WTC11 (cell line): Measurements from ENCODE around the gene PPP1R3D. TPM values are rescaled to one million over a fixed set of nuclear protein-coding genes. Genes with fewer than 3 reads are reported as not detected.

Source experiments
- ATAC-seq: fragments of 200-7000 bp; cut with Tn5 transposase; 2 replicates; pipeline ENCODE4 v1.10.0; 2021; ENCODE audit warnings: mild to moderate bottlenecking, moderate library complexity
- CTCF ChIA-PET: fragments of 300-600 bp; sonication (Branson Sonifier 250); formaldehyde crosslinking; loops from one replicate; lab custom pipeline; 2021; ENCODE audit warnings: antibody characterized with exemption; lab: Charles Lee
- POLR2A ChIA-PET: fragments of 350-600 bp; sonication (Branson Sonifier 250); formaldehyde crosslinking; loops from one replicate; lab custom pipeline; 2021; ENCODE audit warnings: antibody characterized with exemption; lab: Charles Lee
- DNase-seq: peaks from one replicate; pipeline ENCODE4 v3.0.0; 2021; ENCODE audit warnings: low spot score
- H3K27ac Mint-ChIP-seq: 2 replicates; pipeline ENCODE4 v1.8.0; 2021; ENCODE audit warnings: mixed read lengths
- H3K27me3 Mint-ChIP-seq: 2 replicates; pipeline ENCODE4 v1.8.0; 2021; ENCODE audit warnings: low read depth, mild to moderate bottlenecking, moderate library complexity, mixed read lengths
- H3K36me3 Mint-ChIP-seq: 2 replicates; pipeline ENCODE4 v1.8.0; 2021; ENCODE audit warnings: mixed read lengths
- H3K4me1 Mint-ChIP-seq: 2 replicates; pipeline ENCODE4 v1.8.0; 2022; ENCODE audit warnings: mixed read lengths
- H3K4me3 Mint-ChIP-seq: 2 replicates; pipeline ENCODE4 v1.8.0; 2021; ENCODE audit warnings: mild to moderate bottlenecking, moderate library complexity, mixed read lengths
- H3K9me3 Mint-ChIP-seq: 2 replicates; pipeline ENCODE4 v1.8.0; 2021; ENCODE audit warnings: mixed read lengths
- E2F4 ChIP-seq: sonication (generic); formaldehyde crosslinking; IDR thresholded peaks from 2 replicates; pipeline ENCODE4 v1.8.1; 2022; ENCODE audit warnings: low read depth, mild to moderate bottlenecking, moderate library complexity, missing genetic modification reagents, borderline replicate concordance
- ETV6 ChIP-seq: sonication (generic); formaldehyde crosslinking; IDR thresholded peaks from 2 replicates; pipeline ENCODE4 v1.8.1; 2022; ENCODE audit warnings: mild to moderate bottlenecking, missing genetic modification reagents
- GTF2I ChIP-seq: fragments of 250-450 bp; sonication (Bioruptor Pico); conservative IDR thresholded peaks from 2 replicates; pipeline ENCODE4 v1.4.0; 2021; ENCODE audit warnings: mild to moderate bottlenecking
- IRF2 ChIP-seq: sonication (generic); formaldehyde crosslinking; IDR thresholded peaks from 2 replicates; pipeline ENCODE4 v1.8.0; 2022; ENCODE audit warnings: low read depth, missing genetic modification reagents, borderline replicate concordance
- NFE2L1 ChIP-seq: sonication (generic); formaldehyde crosslinking; IDR thresholded peaks from 2 replicates; pipeline ENCODE4 v1.8.1; 2023; ENCODE audit warnings: missing genetic modification reagents
- NFYB ChIP-seq: sonication (generic); formaldehyde crosslinking; conservative IDR thresholded peaks from 2 replicates; pipeline ENCODE4 v1.8.0; 2022; ENCODE audit warnings: low read depth, missing genetic modification reagents
- NR2C2 ChIP-seq: sonication (generic); formaldehyde crosslinking; IDR thresholded peaks from 2 replicates; pipeline ENCODE4 v1.8.0; 2022; ENCODE audit warnings: mild to moderate bottlenecking, missing genetic modification reagents
- PRDM15 ChIP-seq: sonication (generic); formaldehyde crosslinking; IDR thresholded peaks from 2 replicates; pipeline ENCODE4 v1.8.0; 2022; ENCODE audit warnings: missing genetic modification reagents
- PRRX2 ChIP-seq: fragments of 250-450 bp; sonication (Bioruptor Pico); IDR thresholded peaks from 2 replicates; pipeline ENCODE4 v1.8.0; 2021; ENCODE audit warnings: mild to moderate bottlenecking
- SMAD3 ChIP-seq: sonication (generic); formaldehyde crosslinking; IDR thresholded peaks from 2 replicates; pipeline ENCODE4 v1.8.0; 2022; ENCODE audit warnings: missing genetic modification reagents, mild to moderate bottlenecking, borderline replicate concordance
- SP1 ChIP-seq: sonication (generic); formaldehyde crosslinking; conservative IDR thresholded peaks from 2 replicates; pipeline ENCODE4 v1.8.1; 2022; ENCODE audit warnings: missing genetic modification reagents
- TCF7 ChIP-seq: sonication (generic); formaldehyde crosslinking; IDR thresholded peaks from 2 replicates; pipeline ENCODE4 v1.8.0; 2022; ENCODE audit warnings: mild to moderate bottlenecking, low read depth, missing genetic modification reagents, moderate library complexity
- TEAD1 ChIP-seq: sonication (generic); formaldehyde crosslinking; IDR thresholded peaks from 2 replicates; pipeline ENCODE4 v1.8.0; 2022; ENCODE audit warnings: mild to moderate bottlenecking, missing genetic modification reagents
- TEAD4 ChIP-seq: sonication (generic); formaldehyde crosslinking; IDR thresholded peaks from 2 replicates; pipeline ENCODE4 v1.8.0; 2022; ENCODE audit warnings: mild to moderate bottlenecking, missing genetic modification reagents
- USF1 ChIP-seq: sonication (generic); formaldehyde crosslinking; IDR thresholded peaks from 2 replicates; pipeline ENCODE4 v1.8.0; 2022; ENCODE audit warnings: mild to moderate bottlenecking, missing genetic modification reagents
- ZNF138 ChIP-seq: sonication (generic); formaldehyde crosslinking; conservative IDR thresholded peaks from 2 replicates; pipeline ENCODE4 v1.8.1; 2022; ENCODE audit warnings: mild to moderate bottlenecking, moderate library complexity, missing genetic modification reagents
- ZNF263 ChIP-seq: sonication (generic); formaldehyde crosslinking; IDR thresholded peaks from 2 replicates; pipeline ENCODE4 v1.8.1; 2022; ENCODE audit warnings: low read depth, mild to moderate bottlenecking, moderate library complexity, missing genetic modification reagents
- ZNF317 ChIP-seq: sonication (generic); formaldehyde crosslinking; IDR thresholded peaks from 2 replicates; pipeline ENCODE4 v1.8.1; 2023; ENCODE audit warnings: low read depth, mild to moderate bottlenecking, moderate library complexity, missing genetic modification reagents, borderline replicate concordance
- ZNF416 ChIP-seq: fragments of 250-450 bp; sonication (Bioruptor Pico); IDR thresholded peaks from 2 replicates; pipeline ENCODE4 v1.9.0; 2021; ENCODE audit warnings: mild to moderate bottlenecking, inconsistent platforms
- ZNF423 ChIP-seq: fragments of 250-450 bp; sonication (Bioruptor Pico); IDR thresholded peaks from 2 replicates; pipeline ENCODE4 v2.1.2; 2022; ENCODE audit warnings: mild to moderate bottlenecking, moderate library complexity
- ZNF512 ChIP-seq: sonication (generic); formaldehyde crosslinking; IDR thresholded peaks from 2 replicates; pipeline ENCODE4 v1.8.1; 2022; ENCODE audit warnings: missing genetic modification reagents, borderline replicate concordance
- total RNA-seq: library from RNA; stranded (reverse); gene quantifications from 3 replicates; pipeline ENCODE4 v1.2.3, GENCODE V29; 2021
- TF ChIP-seq, protein P1 (sequence below): fragments of 200-600 bp; IDR thresholded peaks from 2 replicates; pipeline ENCODE4 v1.8.0; 2022; ENCODE audit warnings: antibody characterized with exemption
- TF ChIP-seq, protein P2 (sequence below): sonication (generic); formaldehyde crosslinking; IDR thresholded peaks from 2 replicates; pipeline ENCODE4 v1.8.1; 2023; ENCODE audit warnings: mild to moderate bottlenecking, missing genetic modification reagents, moderate library complexity

Gene PPP1R3D
- total RNA-seq, 1 experiment from 2014 or later: 2.4 TPM

GRCh38 chr20:59933849-59934585 lies 6.1 kb downstream of the PPP1R3D start (continued):
- TF ChIP-seq GTF2I (CRISPR knock-in tag) (no peak), TEAD1 (CRISPR knock-in tag) (no peak)
- TF ChIP-seq, protein P1, sequence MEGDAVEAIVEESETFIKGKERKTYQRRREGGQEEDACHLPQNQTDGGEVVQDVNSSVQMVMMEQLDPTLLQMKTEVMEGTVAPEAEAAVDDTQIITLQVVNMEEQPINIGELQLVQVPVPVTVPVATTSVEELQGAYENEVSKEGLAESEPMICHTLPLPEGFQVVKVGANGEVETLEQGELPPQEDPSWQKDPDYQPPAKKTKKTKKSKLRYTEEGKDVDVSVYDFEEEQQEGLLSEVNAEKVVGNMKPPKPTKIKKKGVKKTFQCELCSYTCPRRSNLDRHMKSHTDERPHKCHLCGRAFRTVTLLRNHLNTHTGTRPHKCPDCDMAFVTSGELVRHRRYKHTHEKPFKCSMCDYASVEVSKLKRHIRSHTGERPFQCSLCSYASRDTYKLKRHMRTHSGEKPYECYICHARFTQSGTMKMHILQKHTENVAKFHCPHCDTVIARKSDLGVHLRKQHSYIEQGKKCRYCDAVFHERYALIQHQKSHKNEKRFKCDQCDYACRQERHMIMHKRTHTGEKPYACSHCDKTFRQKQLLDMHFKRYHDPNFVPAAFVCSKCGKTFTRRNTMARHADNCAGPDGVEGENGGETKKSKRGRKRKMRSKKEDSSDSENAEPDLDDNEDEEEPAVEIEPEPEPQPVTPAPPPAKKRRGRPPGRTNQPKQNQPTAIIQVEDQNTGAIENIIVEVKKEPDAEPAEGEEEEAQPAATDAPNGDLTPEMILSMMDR: peak; percentile 72
- TF ChIP-seq, all 79 proteins: peak for 6

DNA sequence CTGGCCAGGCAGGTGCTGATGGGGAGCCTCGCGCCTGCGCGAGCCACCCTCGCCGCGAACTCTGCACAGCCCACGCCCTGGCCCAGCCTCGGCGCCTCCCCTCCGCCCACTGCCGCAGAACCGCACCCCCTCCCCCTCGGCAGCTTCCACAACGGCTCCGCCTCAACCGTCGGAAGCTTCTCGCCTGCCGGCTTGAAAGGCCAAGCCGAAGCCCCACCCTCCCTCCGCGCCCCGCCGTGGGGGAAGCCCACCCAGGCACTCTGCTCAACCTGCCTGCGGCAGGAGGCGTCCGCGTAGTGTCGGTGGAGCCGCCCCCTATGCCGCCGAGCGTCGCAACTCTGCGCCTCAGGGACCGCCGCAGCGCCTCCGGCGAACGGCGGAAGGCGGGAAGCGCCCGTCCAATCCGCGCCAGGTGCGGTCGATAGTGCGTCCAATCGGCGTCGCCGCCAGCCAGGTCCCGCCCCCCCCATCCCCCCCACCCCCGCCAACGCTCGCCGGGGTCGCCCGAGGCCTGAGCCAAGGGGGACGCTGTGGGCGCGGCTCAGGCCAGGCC lies 6.7 kb downstream of the PPP1R3D start, which contains the start of gene SYCP2:
TSS of gene SYCP2 (minus strand) at position 342 of the 553 bp plus-strand sequence. CDS start 11,224 bp downstream, outside the sequence.
- Mint-ChIP-seq H3K9me3 (peaks cover 2% of the 10 kb centered on the region; the same call in 1 of the 2 replicates), H3K27me3 (peaks cover 58% of the 10 kb centered on the region), H3K27ac (no peak within 1 kb of the TSS), H3K4me3 (peak within 1 kb of the TSS; percentile 63), H3K36me3 (peaks cover 2% of the 10 kb centered on the region), H3K4me1 (peaks cover 6% of the 10 kb centered on the region; the same call in 1 of the 2 replicates)
- ChIA-PET CTCF (interaction anchor here (1.1 to 3.2 kb wide), 23 partner anchors 10 to 405 kb away, joined by 3 to 37 read pairs (median 5); partner anchors contain the start of gene CDH26), POLR2A (no interaction called here)
- ATAC-seq: no peak
- no peak for DNase-seq
- TF ChIP-seq NFE2L1 (CRISPR knock-in tag): 0 out of 2 replicates have a peak, but pooled peaks have one; percentile 8
- no peak for TF ChIP-seq SP1 (CRISPR knock-in tag)
- TF ChIP-seq NFYB (CRISPR knock-in tag): peak; percentile 77
- TF ChIP-seq ZNF512 (CRISPR knock-in tag): no peak
- TF ChIP-seq, protein P1: no peak
- TF ChIP-seq PRDM15: no peak
- TF ChIP-seq NR2C2 (CRISPR knock-in tag): no peak
- no peak for TF ChIP-seq E2F4 (CRISPR knock-in tag)
- TF ChIP-seq ZNF317 (CRISPR knock-in tag): no peak
- no peak for TF ChIP-seq ZNF263
- no peak for TF ChIP-seq PRRX2 (CRISPR knock-in tag)
- TF ChIP-seq ZNF416 (CRISPR knock-in tag): no peak
- TF ChIP-seq TEAD4 (CRISPR knock-in tag): no peak
- TF ChIP-seq ETV6 (CRISPR knock-in tag): no peak
- TF ChIP-seq ZNF423 (CRISPR knock-in tag): no peak
- TF ChIP-seq USF1 (CRISPR knock-in tag): no peak
- TF ChIP-seq, protein P2, sequence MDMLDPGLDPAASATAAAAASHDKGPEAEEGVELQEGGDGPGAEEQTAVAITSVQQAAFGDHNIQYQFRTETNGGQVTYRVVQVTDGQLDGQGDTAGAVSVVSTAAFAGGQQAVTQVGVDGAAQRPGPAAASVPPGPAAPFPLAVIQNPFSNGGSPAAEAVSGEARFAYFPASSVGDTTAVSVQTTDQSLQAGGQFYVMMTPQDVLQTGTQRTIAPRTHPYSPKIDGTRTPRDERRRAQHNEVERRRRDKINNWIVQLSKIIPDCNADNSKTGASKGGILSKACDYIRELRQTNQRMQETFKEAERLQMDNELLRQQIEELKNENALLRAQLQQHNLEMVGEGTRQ (CRISPR knock-in tag): no peak
- no peak for TF ChIP-seq IRF2 (CRISPR knock-in tag)
- no peak for TF ChIP-seq SMAD3 (CRISPR knock-in tag)
- TF ChIP-seq ZNF138 (CRISPR knock-in tag): no peak
- TF ChIP-seq TCF7 (CRISPR knock-in tag): no peak
